MM.1S (cell line): Measurements from ENCODE around the gene HSPB3.

ENCODE experiments used
- EZH2phosphoT487 ChIP-seq: fragments of 300-600 bp; sonication (generic); IDR thresholded peaks from 2 replicates; pipeline ENCODE4 v1.6.1; 2018; ENCODE audit warnings: antibody characterized with exemption, low read length
- TF ChIP-seq, protein P1 (sequence below): fragments of 300-600 bp; sonication (generic); IDR thresholded peaks from 2 replicates; pipeline ENCODE4 v1.5.1; 2016; ENCODE audit warnings: antibody characterized with exemption, low read length, mixed read lengths

DNA sequence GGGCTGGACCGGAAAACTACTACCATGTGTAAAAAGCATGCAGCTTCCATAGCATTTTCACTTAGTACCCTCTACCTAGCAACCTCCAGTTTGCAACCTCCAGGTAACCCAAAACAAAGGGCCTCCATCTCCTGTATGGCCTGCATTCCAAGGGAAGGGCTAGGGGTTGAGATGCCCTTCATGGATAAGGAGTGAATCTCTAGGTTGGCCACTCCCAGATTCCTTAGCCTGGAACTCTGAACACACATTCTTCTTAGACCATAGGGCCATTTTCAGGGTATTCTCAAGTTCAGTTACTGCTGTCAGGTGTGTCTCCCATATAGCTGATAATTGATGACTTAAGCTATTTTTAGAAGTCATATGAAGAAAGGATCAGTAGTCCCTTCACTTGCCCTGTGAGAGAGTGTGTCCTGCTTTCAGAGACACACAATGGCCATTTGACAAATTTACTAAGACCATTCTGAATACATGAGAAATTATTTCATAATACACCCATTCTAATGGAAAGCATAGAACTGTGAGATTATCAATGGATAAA is 22.5 kb downstream of the HSPB3 start:
- TF ChIP-seq, protein P1, sequence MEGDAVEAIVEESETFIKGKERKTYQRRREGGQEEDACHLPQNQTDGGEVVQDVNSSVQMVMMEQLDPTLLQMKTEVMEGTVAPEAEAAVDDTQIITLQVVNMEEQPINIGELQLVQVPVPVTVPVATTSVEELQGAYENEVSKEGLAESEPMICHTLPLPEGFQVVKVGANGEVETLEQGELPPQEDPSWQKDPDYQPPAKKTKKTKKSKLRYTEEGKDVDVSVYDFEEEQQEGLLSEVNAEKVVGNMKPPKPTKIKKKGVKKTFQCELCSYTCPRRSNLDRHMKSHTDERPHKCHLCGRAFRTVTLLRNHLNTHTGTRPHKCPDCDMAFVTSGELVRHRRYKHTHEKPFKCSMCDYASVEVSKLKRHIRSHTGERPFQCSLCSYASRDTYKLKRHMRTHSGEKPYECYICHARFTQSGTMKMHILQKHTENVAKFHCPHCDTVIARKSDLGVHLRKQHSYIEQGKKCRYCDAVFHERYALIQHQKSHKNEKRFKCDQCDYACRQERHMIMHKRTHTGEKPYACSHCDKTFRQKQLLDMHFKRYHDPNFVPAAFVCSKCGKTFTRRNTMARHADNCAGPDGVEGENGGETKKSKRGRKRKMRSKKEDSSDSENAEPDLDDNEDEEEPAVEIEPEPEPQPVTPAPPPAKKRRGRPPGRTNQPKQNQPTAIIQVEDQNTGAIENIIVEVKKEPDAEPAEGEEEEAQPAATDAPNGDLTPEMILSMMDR: no peak
- no peak for TF ChIP-seq EZH2phosphoT487
